H1 (cell line): ENCODE data around the gene CDC37. TPM values are rescaled to one million over a fixed set of nuclear protein-coding genes. Genes with fewer than 3 reads are reported as not detected.

ENCODE experiments used
- CTCF ChIA-PET: fragments of 300-600 bp; sonication (Branson Sonifier 250); formaldehyde crosslinking; loops from one replicate; lab custom pipeline; 2021; ENCODE audit not compliant: partially characterized antibody; lab: Charles Lee
- POLR2A ChIA-PET: fragments of 300-600 bp; sonication (Branson Sonifier 250); formaldehyde crosslinking; loops from one replicate; lab custom pipeline; 2021; ENCODE audit warnings: inconsistent platforms; ENCODE audit not compliant: partially characterized antibody; lab: Charles Lee
- DNase-seq, 2 experiments: peaks; one replicate each; pipeline versions ENCODE4 v3.0.0 to v3.0.0-alpha.2; 2010 to 2022; ENCODE audit warnings: low spot score in 2 of 2, low read depth in 1 of 2, mixed read lengths in 1 of 2
- FAIRE-seq: peaks from 2 replicates; lab custom pipeline; 2011; peaks lifted over from hg19 to GRCh38; lab: Jason Lieb, UNC
- H2AFZ ChIP-seq: 2 replicates; pipeline ENCODE4 v1.8.1; 2012; ENCODE audit warnings: low read length, inconsistent platforms
- H2AK5ac ChIP-seq: 2 replicates; pipeline ENCODE4 v1.6.1; 2013; ENCODE audit warnings: low read depth, low read length
- H2BK120ac ChIP-seq: replicated peaks from 2 replicates; pipeline ENCODE3; 2013; ENCODE audit warnings: low read depth, low read length, inconsistent platforms
- H2BK12ac ChIP-seq: 2 replicates; pipeline ENCODE4 v1.6.1; 2013; ENCODE audit warnings: low read depth, low read length
- H2BK15ac ChIP-seq: 2 replicates; pipeline ENCODE4 v1.6.1; 2013; ENCODE audit warnings: low read length
- H2BK20ac ChIP-seq: 2 replicates; pipeline ENCODE4 v1.6.1; 2013; ENCODE audit warnings: low read length
- H2BK5ac ChIP-seq: 2 replicates; pipeline ENCODE4 v1.6.1; 2013; ENCODE audit warnings: low read depth, low read length
- H3K14ac ChIP-seq: 2 replicates; pipeline ENCODE4 v1.6.1; 2013; ENCODE audit warnings: inconsistent platforms; ENCODE audit not compliant: insufficient read length
- H3K18ac ChIP-seq: 2 replicates; pipeline ENCODE4 v1.6.1; 2013; ENCODE audit warnings: low read length; ENCODE audit errors: extremely low read depth
- H3K23ac ChIP-seq: 2 replicates; pipeline ENCODE4 v1.6.1; 2013; ENCODE audit warnings: inconsistent platforms; ENCODE audit not compliant: insufficient read length
- H3K23me2 ChIP-seq: 2 replicates; pipeline ENCODE4 v1.6.1; 2013; ENCODE audit warnings: low read depth, low read length
- H3K27ac ChIP-seq: 2 replicates; pipeline ENCODE4 v1.6.1; 2011; ENCODE audit warnings: low read depth, low read length, inconsistent platforms
- H3K27me3 ChIP-seq, 4 experiments: replicated peaks in 1 of 4; 1 replicate in 1 of 4; 2 replicates in 3 of 4; pipeline versions ENCODE4 v1.6.1 to v1.8.1; 2011 to 2013; ENCODE audit warnings: low read length in 3 of 4, mild to moderate bottlenecking in 3 of 4, inconsistent platforms in 2 of 4, mixed read lengths in 2 of 4, moderate library complexity in 1 of 4; ENCODE audit not compliant: control insufficient read depth in 3 of 4, insufficient read depth in 3 of 4; ENCODE audit errors: extremely low read depth in 1 of 4
- H3K36me3 ChIP-seq, 4 experiments: 2 replicates each; pipeline versions ENCODE4 v1.6.1 to v1.8.1; 2011 to 2013; ENCODE audit warnings: mild to moderate bottlenecking in 4 of 4, low read length in 3 of 4, moderate library complexity in 2 of 4, control low read depth in 1 of 4, inconsistent platforms in 1 of 4; ENCODE audit not compliant: insufficient read depth in 4 of 4, control insufficient read depth in 2 of 4
- H3K4ac ChIP-seq: replicated peaks from 2 replicates; pipeline ENCODE3; 2013; ENCODE audit warnings: low read length, low read depth, mixed read lengths, inconsistent platforms; ENCODE audit not compliant: insufficient read length
- H3K4me1 ChIP-seq, 4 experiments: replicated peaks in 1 of 4; 1 replicate in 1 of 4; 2 replicates in 3 of 4; pipeline versions ENCODE4 v1.6.1 to v1.8.1; 2011 to 2013; ENCODE audit warnings: low read length in 3 of 4, inconsistent platforms in 2 of 4, mixed read lengths in 1 of 4; ENCODE audit not compliant: insufficient read depth in 4 of 4, control insufficient read depth in 3 of 4
- H3K4me2 ChIP-seq, 2 experiments: 2 replicates each; pipeline versions ENCODE4 v1.6.1 to v1.8.1; 2011 to 2013; ENCODE audit warnings: low read depth in 2 of 2, low read length in 2 of 2, control low read depth in 1 of 2, inconsistent platforms in 1 of 2, mild to moderate bottlenecking in 1 of 2; ENCODE audit not compliant: insufficient read depth in 1 of 2
- H3K4me3 ChIP-seq, 4 experiments: fragments of 200-600, 300-600 bp in 1 of 4; sonication (generic), shearing (Covaris generic), sonication (Bioruptor Twin) in 1 of 4; 2 replicates each; pipeline versions ENCODE4 v1.5.1 to v1.8.1; 2011 to 2016; ENCODE audit warnings: low read length in 4 of 4, low read depth in 3 of 4, control low read depth in 2 of 4, inconsistent platforms in 2 of 4, mild to moderate bottlenecking in 2 of 4, mixed read lengths in 1 of 4, moderate library complexity in 1 of 4; ENCODE audit not compliant: insufficient read depth in 2 of 4; ENCODE audit errors: extremely low read depth in 1 of 4
- H3K56ac ChIP-seq: replicated peaks from 2 replicates; pipeline ENCODE3; 2013; ENCODE audit warnings: low read depth, mild to moderate bottlenecking, mixed read lengths, low read length, inconsistent platforms; ENCODE audit not compliant: insufficient read length
- H3K79me1 ChIP-seq: 2 replicates; pipeline ENCODE4 v1.6.1; 2013; ENCODE audit warnings: low read depth, low read length, control low read depth
- H3K79me2 ChIP-seq, 2 experiments: 2 replicates each; pipeline versions ENCODE4 v1.6.1 to v1.8.1; 2012 to 2013; ENCODE audit warnings: low read length in 2 of 2, mild to moderate bottlenecking in 2 of 2, inconsistent platforms in 1 of 2; ENCODE audit not compliant: insufficient read depth in 2 of 2, control insufficient read depth in 1 of 2
- H3K9ac ChIP-seq, 4 experiments: replicated peaks in 1 of 4; 1 replicate in 1 of 4; 2 replicates in 3 of 4; pipeline versions ENCODE4 v1.6.1 to v1.8.1; 2011 to 2013; ENCODE audit warnings: low read depth in 3 of 4, low read length in 3 of 4, control low read depth in 2 of 4, mild to moderate bottlenecking in 2 of 4, moderate library complexity in 2 of 4, inconsistent platforms in 1 of 4; ENCODE audit errors: extremely low read depth in 1 of 4
- H3K9me3 ChIP-seq, 2 experiments: 2 replicates each; pipeline versions ENCODE4 v1.6.1 to v1.8.1; 2012 to 2013; ENCODE audit warnings: mild to moderate bottlenecking in 2 of 2, moderate library complexity in 2 of 2, control low read depth in 1 of 2, inconsistent platforms in 1 of 2, low read depth in 1 of 2, low read length in 1 of 2, mixed read lengths in 1 of 2; ENCODE audit not compliant: insufficient read depth in 2 of 2
- H4K20me1 ChIP-seq, 2 experiments: replicated peaks in 1 of 2; 2 replicates each; pipeline versions ENCODE3 to v1.8.1; 2011 to 2013; ENCODE audit warnings: inconsistent platforms in 2 of 2, low read length in 2 of 2, mild to moderate bottlenecking in 1 of 2; ENCODE audit not compliant: insufficient read depth in 2 of 2, control insufficient read depth in 1 of 2
- H4K5ac ChIP-seq: 2 replicates; pipeline ENCODE4 v1.6.1; 2013; ENCODE audit warnings: low read length, low read depth, mixed read lengths, inconsistent platforms; ENCODE audit not compliant: insufficient read length
- H4K8ac ChIP-seq: 2 replicates; pipeline ENCODE4 v1.8.0; 2013; ENCODE audit warnings: mild to moderate bottlenecking, moderate library complexity, low read length, inconsistent platforms; ENCODE audit not compliant: insufficient read depth; ENCODE audit errors: extremely low read depth
- H4K91ac ChIP-seq: replicated peaks from 2 replicates; pipeline ENCODE3; 2013; ENCODE audit warnings: low read length, mixed read lengths, inconsistent platforms; ENCODE audit not compliant: insufficient read length
- ATF3 ChIP-seq: IDR thresholded peaks from 2 replicates; pipeline ENCODE4 v1.6.1; 2011; ENCODE audit warnings: low read depth, mild to moderate bottlenecking, low read length; ENCODE audit not compliant: insufficient read depth
- CBX5 ChIP-seq: fragments of 300-800, 300-1000 bp; sonication (generic); IDR thresholded peaks from 2 replicates; pipeline ENCODE4 v1.7.1; 2016; ENCODE audit warnings: antibody characterized with exemption, low read length, low read depth
- CHD2 ChIP-seq: IDR thresholded peaks from 2 replicates; pipeline ENCODE4 v1.6.1; 2012; ENCODE audit warnings: low read length, improper control_type of control experiment
- EZH2 ChIP-seq: fragments of 200-600 bp; sonication (generic); IDR thresholded peaks from 2 replicates; pipeline ENCODE4 v1.7.1; 2012; ENCODE audit warnings: low read depth, mild to moderate bottlenecking, moderate library complexity, low read length, inconsistent platforms; ENCODE audit not compliant: severe bottlenecking
- GTF2F1 ChIP-seq: IDR thresholded peaks from 2 replicates; pipeline ENCODE4 v1.6.1; 2012; ENCODE audit warnings: low read depth, low read length, improper control_type of control experiment, borderline replicate concordance
- PHF8 ChIP-seq: fragments of 200-600 bp; sonication (generic); conservative IDR thresholded peaks from 2 replicates; pipeline ENCODE4 v1.7.1; 2012; ENCODE audit warnings: low read depth, mild to moderate bottlenecking, inconsistent platforms, low read length, moderate library complexity
- SIX5 ChIP-seq: IDR thresholded peaks from 2 replicates; pipeline ENCODE4 v1.6.1; 2011; ENCODE audit warnings: mild to moderate bottlenecking, low read depth, low read length
- SP4 ChIP-seq: IDR thresholded peaks from 2 replicates; pipeline ENCODE4 v1.6.1; 2012; ENCODE audit warnings: low read length, inconsistent platforms
- SUZ12 ChIP-seq: fragments of 200-600 bp; sonication (generic); IDR thresholded peaks from 2 replicates; pipeline ENCODE4 v1.6.1; 2012; ENCODE audit warnings: mild to moderate bottlenecking, inconsistent platforms, low read length, moderate library complexity, mixed read lengths
- TAF7 ChIP-seq: optimal IDR thresholded peaks from 2 replicates; pipeline ENCODE3; 2011; ENCODE audit warnings: low read depth, mild to moderate bottlenecking, inconsistent platforms, low read length, moderate library complexity, borderline replicate concordance
- WGBS, 2 experiments: shearing (Covaris generic) in 1 of 2; methylation state at CpG; one replicate each; pipeline versions ENCODE4 v1.1.6 to v1.1.7; 2013 to 2015; ENCODE audit warnings: low lambda C conversion rate in 2 of 2, mixed read lengths in 2 of 2, inconsistent platforms in 1 of 2, low coverage in 1 of 2, missing lambda C conversion rate in 1 of 2; ENCODE audit not compliant: insufficient replicate concordance in 2 of 2, insufficient coverage in 1 of 2, insufficient read length in 1 of 2; ENCODE audit errors: extremely low coverage in 1 of 2, missing lambda C conversion rate in 1 of 2; 5-methylcytosine and 5-hydroxymethylcytosine counted together
- polyA plus RNA-seq, 7 experiments: library from polyadenylated mRNA; depleted of rRNA in 3 of 7; stranded (reverse) in 5 of 7; unstranded in 2 of 7; fragments of >200 nt in 5 of 7; fragments of 200-250 nt in 2 of 7; gene quantifications; 1 replicate in 5 of 7; 2 replicates in 1 of 7; 4 replicates in 1 of 7; pipeline versions ENCODE4 v1.2.1 to v1.2.3, GENCODE V29; 2011 to 2013; ENCODE audit warnings: missing spikeins in 2 of 7, mixed read lengths in 2 of 7
- total RNA-seq: library from RNA; stranded (reverse); fragmentation: NEBNext Ultra II Directional; extraction: Animal tissue kit (Norgen Biotek cat#: 25700); gene quantifications from 2 replicates; pipeline ENCODE4 v1.2.1, GENCODE V29; 2021

The CDC37 gene
- total and polyA plus RNA-seq, 2 of the 8 experiments (the other 6 are each of a cell fraction or from before 2014, with no cell fraction given), result 162 to 181 TPM

- Histone ChIP-seq H2BK5ac (no peak overlapping the region), H2BK120ac (peak overlapping the region; percentile 33), H2AFZ (peak overlapping the region; percentile 27; the same call in 1 of the 2 replicates), H3K23ac (no peak overlapping the region), H2BK12ac (no peak overlapping the region), H2BK15ac (no peak overlapping the region), H4K8ac (no peak overlapping the region; the same call in none of the 2 replicates), H3K4ac (no peak overlapping the region), H3K23me2 (peaks cover 17% of the 10 kb centered on the region), H2BK20ac (no peak overlapping the region), H4K20me1 (peaks cover 0 to 8% of the 10 kb centered on the region in 2 experiments), H2AK5ac (no peak overlapping the region), H3K4me2 (peak overlapping the region; percentile 53 to 98), H3K79me2 (peaks cover 17 to 32% of the 10 kb centered on the region in 2 experiments), H3K9ac (peak overlapping the region in 2 of 4 experiments; percentile 42 to 54; a peak in 2 of 7 replicates), H3K56ac (no peak overlapping the region), H3K4me3 (peak overlapping the region; percentile 41 to 98 (median 98)), H3K27me3 (peaks cover 3 to 15% (median 9%) of the 10 kb centered on the region in 4 experiments; a peak in 5 of 7 replicates), H4K91ac (no peak overlapping the region), H3K18ac (no peak overlapping the region; the same call in 1 of the 2 replicates), H3K4me1 (peaks cover 3 to 8% (median 5%) of the 10 kb centered on the region in 4 experiments; a peak in 5 of 7 replicates), H4K5ac (peak overlapping the region; percentile 20), H3K79me1 (peaks cover 5% of the 10 kb centered on the region), H3K36me3 (no peaks in the 10 kb centered on the region; a peak in 1 of 8 replicates), H3K27ac (no peak overlapping the region), H3K9me3 (no peaks in the 10 kb centered on the region), H3K14ac (no peak overlapping the region)
- WGBS, 2 experiments, result 34% methylated on average over 19 of the region's 43 CpGs; no CpG with 5 or more reads in 1 of the 2 experiments
- ChIA-PET POLR2A (interaction anchor here (0.7 to 5.9 kb wide), 8 partner anchors 9 to 98 kb away, joined by 3 to 33 read pairs (median 4); partner anchors contain the start of gene KEAP1), CTCF (interaction anchor here (0.6 to 10.5 kb wide), 25 partner anchors 10 to 835 kb away, joined by 3 to 172 read pairs (median 4); partner anchors contain the start of genes ICAM1, ICAM4 and PDE4A)
- FAIRE-seq (no peak), DNase-seq (no peak)
- TF ChIP-seq SIX5 (no peak), GTF2F1 (no peak), CHD2 (no peak), PHF8 (no peak), TAF7 (no peak), SUZ12 (peak; percentile 19; the same call in 1 of the 2 replicates), EZH2 (peak; percentile 14), ATF3 (no peak), SP4 (no peak), CBX5 (no peak)
These were observed 1.8 kb upstream of the CDC37 start for GRCh38 chr19:10404888-10405820.
